Progenitor cell of endocrine pancreas (in vitro differentiated cells): ENCODE measurements around the gene NDUFB1. TPM values are rescaled to one million over a fixed set of nuclear protein-coding genes. Genes with fewer than 3 reads are reported as not detected.

Source experiments
- DNase-seq: peaks from one replicate; pipeline ENCODE4 v3.0.0; 2021; ENCODE audit warnings: low spot score; ENCODE audit not compliant: unreplicated experiment
- H3K27ac Mint-ChIP-seq: 2 replicates; pipeline ENCODE4 v1.8.0; 2021; ENCODE audit warnings: mild to moderate bottlenecking, moderate library complexity, mixed read lengths
- H3K27me3 Mint-ChIP-seq: 2 replicates; pipeline ENCODE4 v1.8.0; 2021; ENCODE audit warnings: mixed read lengths
- H3K36me3 Mint-ChIP-seq: 2 replicates; pipeline ENCODE4 v1.8.0; 2022; ENCODE audit warnings: mixed read lengths; ENCODE audit not compliant: insufficient read depth
- H3K4me1 Mint-ChIP-seq: 2 replicates; pipeline ENCODE4 v1.8.0; 2021; ENCODE audit warnings: low read depth, mixed read lengths
- H3K4me3 Mint-ChIP-seq: 2 replicates; pipeline ENCODE4 v1.8.0; 2021; ENCODE audit warnings: low read depth, mild to moderate bottlenecking, moderate library complexity, mixed read lengths
- H3K9me3 Mint-ChIP-seq: 2 replicates; pipeline ENCODE4 v1.8.0; 2021; ENCODE audit warnings: low read depth, mixed read lengths
- total RNA-seq: library from RNA; stranded (reverse); gene quantifications from 2 replicates; pipeline ENCODE4 v1.2.1, GENCODE V29; 2021
- TF ChIP-seq, protein P1 (sequence below): fragments of 200-600 bp; sonication (generic); IDR thresholded peaks from one replicate; pipeline ENCODE4 v1.5.0; 2021; ENCODE audit warnings: antibody characterized with exemption, mild to moderate bottlenecking; ENCODE audit not compliant: unreplicated experiment

The NDUFB1 gene
- total RNA-seq, 1 donor from 2014 or later: 99.0 TPM

DNA sequence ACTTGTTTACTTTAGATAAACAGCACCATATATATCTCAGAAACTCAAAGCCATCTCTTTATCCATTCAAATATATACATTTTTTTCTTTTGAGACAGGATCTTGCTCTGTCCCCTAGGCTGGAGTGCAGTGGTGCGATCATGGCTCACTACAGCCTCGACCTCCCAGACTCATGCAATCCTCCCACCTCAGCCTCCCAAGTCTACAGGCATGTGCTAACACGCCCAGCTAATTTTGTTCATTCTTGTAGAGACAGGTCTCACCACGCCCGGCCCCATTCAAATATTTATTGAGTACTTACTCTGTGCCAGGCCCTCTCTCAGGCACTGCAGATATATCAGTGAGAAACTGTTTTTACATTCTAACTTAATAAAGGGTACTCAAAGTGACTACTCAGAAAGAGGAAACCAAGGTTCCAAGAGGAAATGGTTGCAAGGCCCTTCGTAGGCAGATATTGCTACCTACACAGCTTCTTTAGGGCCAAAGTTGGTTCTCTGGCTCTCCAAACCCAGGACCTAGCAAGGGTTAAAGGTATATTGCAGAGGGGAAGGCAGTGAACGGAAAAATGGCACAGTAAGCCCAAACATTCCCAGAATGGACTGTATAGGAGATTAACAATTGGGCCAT is 18.0 kb downstream of the NDUFB1 start:
- H3K27ac Mint-ChIP-seq: peak overlapping the region; percentile 26
- H3K36me3 Mint-ChIP-seq: no peaks in the 10 kb centered on the region
- no peaks in the 10 kb centered on the region for H3K9me3 Mint-ChIP-seq
- peak overlapping the region; percentile 29 for H3K4me3 Mint-ChIP-seq
- TF ChIP-seq, protein P1, sequence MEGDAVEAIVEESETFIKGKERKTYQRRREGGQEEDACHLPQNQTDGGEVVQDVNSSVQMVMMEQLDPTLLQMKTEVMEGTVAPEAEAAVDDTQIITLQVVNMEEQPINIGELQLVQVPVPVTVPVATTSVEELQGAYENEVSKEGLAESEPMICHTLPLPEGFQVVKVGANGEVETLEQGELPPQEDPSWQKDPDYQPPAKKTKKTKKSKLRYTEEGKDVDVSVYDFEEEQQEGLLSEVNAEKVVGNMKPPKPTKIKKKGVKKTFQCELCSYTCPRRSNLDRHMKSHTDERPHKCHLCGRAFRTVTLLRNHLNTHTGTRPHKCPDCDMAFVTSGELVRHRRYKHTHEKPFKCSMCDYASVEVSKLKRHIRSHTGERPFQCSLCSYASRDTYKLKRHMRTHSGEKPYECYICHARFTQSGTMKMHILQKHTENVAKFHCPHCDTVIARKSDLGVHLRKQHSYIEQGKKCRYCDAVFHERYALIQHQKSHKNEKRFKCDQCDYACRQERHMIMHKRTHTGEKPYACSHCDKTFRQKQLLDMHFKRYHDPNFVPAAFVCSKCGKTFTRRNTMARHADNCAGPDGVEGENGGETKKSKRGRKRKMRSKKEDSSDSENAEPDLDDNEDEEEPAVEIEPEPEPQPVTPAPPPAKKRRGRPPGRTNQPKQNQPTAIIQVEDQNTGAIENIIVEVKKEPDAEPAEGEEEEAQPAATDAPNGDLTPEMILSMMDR: no peak
- no peak for DNase-seq
- H3K4me1 Mint-ChIP-seq: peaks cover 14% of the 10 kb centered on the region
- H3K27me3 Mint-ChIP-seq: no peaks in the 10 kb centered on the region

DNA sequence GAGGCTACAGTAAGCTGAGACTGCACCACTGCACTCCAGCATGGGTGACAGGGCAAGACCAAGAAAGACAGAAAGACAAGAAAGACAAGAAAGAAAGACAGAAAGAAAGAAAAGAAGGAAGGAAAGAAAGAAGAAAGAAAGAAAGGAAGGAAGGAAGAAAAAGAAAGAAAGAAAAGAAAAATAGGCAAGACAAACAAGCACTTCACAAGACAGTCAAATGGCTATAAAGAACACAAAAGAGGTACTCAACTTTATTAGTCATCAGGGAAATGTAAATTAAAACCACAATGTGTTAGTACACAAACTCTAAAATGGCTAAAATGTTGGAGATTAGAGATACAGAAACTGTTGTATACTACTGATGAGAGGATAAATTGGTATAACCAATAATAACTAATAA is 21.7 kb downstream of the NDUFB1 start:
- H3K27ac Mint-ChIP-seq: no peak overlapping the region
- H3K27me3 Mint-ChIP-seq: no peaks in the 10 kb centered on the region
- no peak overlapping the region for H3K4me3 Mint-ChIP-seq

DNA sequence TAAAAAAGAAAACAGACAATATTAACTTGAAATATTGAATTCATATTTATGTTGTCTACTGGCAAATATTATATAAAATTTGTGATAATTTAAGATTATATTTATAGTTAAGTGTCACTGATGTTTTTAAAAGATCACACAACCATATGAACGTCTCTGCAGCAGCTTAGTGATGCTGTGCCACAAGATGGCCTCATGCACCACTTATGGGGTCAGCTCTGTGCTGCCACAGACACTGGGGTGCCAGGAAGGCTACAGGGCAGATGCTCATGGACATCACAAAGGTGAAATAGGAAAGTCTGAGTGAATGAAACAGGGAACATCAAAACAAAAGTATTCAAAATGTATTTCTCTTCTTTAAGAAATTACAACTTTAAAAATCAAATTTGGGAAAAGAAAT is 28.2 kb downstream of the NDUFB1 start:
- Mint-ChIP-seq H3K27ac (no peak overlapping the region), H3K36me3 (peaks cover 9% of the 10 kb centered on the region), H3K4me3 (no peak overlapping the region), H3K9me3 (no peaks in the 10 kb centered on the region), H3K27me3 (no peaks in the 10 kb centered on the region), H3K4me1 (no peaks in the 10 kb centered on the region)
- TF ChIP-seq, protein P1: peak; percentile 24
- no peak for DNase-seq

More for the DNA sequence above, 21.7 kb downstream of the NDUFB1 start:
- TF ChIP-seq, protein P1: no peak
- no peak for DNase-seq
- Mint-ChIP-seq H3K4me1 (peaks cover 8% of the 10 kb centered on the region), H3K9me3 (no peaks in the 10 kb centered on the region), H3K36me3 (peaks cover 3% of the 10 kb centered on the region)

DNA sequence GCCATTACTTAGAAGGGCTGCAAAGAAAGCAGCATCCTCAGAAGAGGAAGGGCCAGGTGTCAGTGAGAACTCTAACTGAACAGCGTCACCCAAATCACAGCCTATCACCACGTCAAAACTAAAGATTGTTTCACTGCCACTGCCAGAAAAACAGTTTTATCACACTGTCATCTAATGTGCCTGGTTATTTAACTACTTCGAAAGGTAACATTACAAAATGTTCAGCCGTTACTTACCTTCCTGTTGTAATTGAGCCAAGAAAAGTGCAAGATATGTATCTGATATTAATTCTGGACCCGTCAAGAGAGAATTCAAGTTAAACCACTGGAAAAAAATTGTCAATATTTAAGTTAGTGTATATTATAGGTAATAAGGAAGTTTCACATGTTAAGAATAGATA is 33.0 kb downstream of the NDUFB1 start:
- DNase-seq: no peak
- H3K4me3 Mint-ChIP-seq: no peak overlapping the region
- no peaks in the 10 kb centered on the region for H3K27me3 Mint-ChIP-seq
- no peaks in the 10 kb centered on the region for H3K4me1 Mint-ChIP-seq
- H3K36me3 Mint-ChIP-seq: peaks cover 21% of the 10 kb centered on the region
- no peak overlapping the region for H3K27ac Mint-ChIP-seq
- TF ChIP-seq, protein P1: no peak
- no peaks in the 10 kb centered on the region for H3K9me3 Mint-ChIP-seq

DNA sequence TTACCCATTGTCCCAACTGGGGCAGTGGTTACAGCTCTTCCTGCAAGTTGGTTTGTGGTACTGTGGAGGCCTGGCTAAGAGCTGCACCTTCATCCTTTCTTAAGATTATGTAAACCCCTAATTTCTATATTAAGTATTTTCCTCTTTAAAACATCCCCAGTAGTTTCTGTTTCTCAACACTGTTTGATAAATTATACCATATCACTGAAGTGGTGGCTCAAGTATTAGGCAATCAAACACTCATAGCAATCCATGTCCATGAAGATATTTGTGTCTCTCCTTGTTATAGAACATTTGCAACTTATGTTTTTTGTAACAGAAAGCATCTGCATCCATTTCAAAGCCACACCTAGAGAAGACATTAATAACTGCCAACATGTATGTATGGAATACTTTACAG is 47.0 kb downstream of the NDUFB1 start:
- H3K27ac Mint-ChIP-seq: no peak overlapping the region

More for the DNA sequence above, 47.0 kb downstream of the NDUFB1 start:
- Mint-ChIP-seq H3K36me3 (peaks cover 14% of the 10 kb centered on the region), H3K4me3 (no peak overlapping the region), H3K27me3 (no peaks in the 10 kb centered on the region), H3K4me1 (no peaks in the 10 kb centered on the region), H3K9me3 (no peaks in the 10 kb centered on the region)
- TF ChIP-seq, protein P1: no peak
- DNase-seq: no peak

Other genes starting within 250 kb of the NDUFB1 start
- 6.4 and 6.9 TPM in 2 replicates for gene FBLN5, start 174.0 kb downstream of the NDUFB1 start, total RNA-seq
- 58.6 and 60.9 TPM in 2 replicates for gene TRIP11, start 81.6 kb downstream of the NDUFB1 start, total RNA-seq
- 31.9 and 33.4 TPM in 2 replicates for gene ATXN3, start 15.1 kb downstream of the NDUFB1 start, total RNA-seq
- 73.5 and 76.2 TPM in 2 replicates for gene CPSF2, start 263 bp upstream of the NDUFB1 start, total RNA-seq
- not detected in 2 replicates for gene SLC24A4, start 201.5 kb upstream of the NDUFB1 start, total RNA-seq